PC-9 (cell line): ENCODE measurements around the gene TMEFF1. TPM values are rescaled to one million over a fixed set of nuclear protein-coding genes. Genes with fewer than 3 reads are reported as not detected.

ENCODE experiments used
- BruUV-seq: library from RNA; stranded (reverse); fragments of 400-500 nt; replicated peaks from 2 replicates; lab custom pipeline; 2021; lab: Mats Ljungman, UMichigan
- CTCF ChIA-PET: fragments of 300-600 bp; sonication (Branson Sonifier 250); formaldehyde crosslinking; loops from one replicate; lab custom pipeline; 2022; ENCODE audit warnings: antibody characterized with exemption; lab: Charles Lee
- POLR2A ChIA-PET: fragments of 300-600 bp; sonication (Branson Sonifier 250); formaldehyde crosslinking; loops from one replicate; lab custom pipeline; 2022; ENCODE audit warnings: antibody characterized with exemption; ENCODE audit not compliant: unreplicated experiment; lab: Charles Lee
- DNase-seq, 2 experiments: peaks; one replicate each; pipeline versions ENCODE4 v3.0.0 to v3.0.0-alpha.2; 2015 to 2022; ENCODE audit warnings: mixed read lengths in 1 of 2
- H2AFZ ChIP-seq: fragments of 200-600 bp; sonication (generic); 2 replicates; pipeline ENCODE4 v1.8.1; 2017; ENCODE audit warnings: antibody characterized with exemption
- H3F3A ChIP-seq: fragments of 200-600 bp; sonication (generic); 2 replicates; pipeline ENCODE4 v1.8.1; 2017; ENCODE audit warnings: antibody characterized with exemption, mild to moderate bottlenecking, low read depth; ENCODE audit not compliant: insufficient read depth
- H3K27ac ChIP-seq: fragments of 200-600 bp; sonication (generic); 2 replicates; pipeline ENCODE4 v1.6.1; 2016; ENCODE audit warnings: mixed run types
- H3K27me3 ChIP-seq: fragments of 200-600 bp; sonication (generic); 2 replicates; pipeline ENCODE4 v1.6.1; 2016; ENCODE audit warnings: low read depth, mixed run types; ENCODE audit not compliant: insufficient read depth
- H3K36me3 ChIP-seq: fragments of 200-600 bp; sonication (generic); 2 replicates; pipeline ENCODE4 v1.6.1; 2016; ENCODE audit warnings: low read depth, mixed run types
- H3K4me1 ChIP-seq: fragments of 200-600 bp; sonication (generic); replicated peaks from 2 replicates; pipeline ENCODE4 v1.6.1; 2016; ENCODE audit warnings: mixed run types; ENCODE audit not compliant: insufficient read depth
- H3K4me2 ChIP-seq: fragments of 200-600 bp; sonication (generic); 2 replicates; pipeline ENCODE4 v1.6.1; 2017; ENCODE audit warnings: mixed run types
- H3K4me3 ChIP-seq: fragments of 200-600 bp; sonication (generic); 2 replicates; pipeline ENCODE4 v1.6.1; 2016; ENCODE audit warnings: mixed run types
- H3K79me2 ChIP-seq: fragments of 200-600 bp; sonication (generic); 2 replicates; pipeline ENCODE4 v1.6.1; 2017; ENCODE audit warnings: low read depth, mixed run types
- H3K9me2 ChIP-seq: fragments of 200-600 bp; sonication (generic); 2 replicates; pipeline ENCODE4 v1.8.1; 2017; ENCODE audit warnings: mild to moderate bottlenecking; ENCODE audit not compliant: insufficient read depth
- H3K9me3 ChIP-seq: fragments of 200-600 bp; sonication (generic); 2 replicates; pipeline ENCODE4 v1.8.1; 2016; ENCODE audit warnings: low read depth; ENCODE audit not compliant: insufficient read depth
- H4K20me1 ChIP-seq: fragments of 200-600 bp; sonication (generic); 2 replicates; pipeline ENCODE4 v1.8.1; 2017; ENCODE audit not compliant: insufficient read depth
- CTCF ChIP-seq: fragments of 200-600 bp; sonication (generic); conservative IDR thresholded peaks from 2 replicates; pipeline ENCODE4 v1.6.1; 2017; ENCODE audit warnings: mixed run types, antibody characterized with exemption, mild to moderate bottlenecking, moderate library complexity
- EZH2 ChIP-seq: fragments of 200-600 bp; sonication (generic); IDR thresholded peaks from 2 replicates; pipeline ENCODE4 v1.8.0; 2017; ENCODE audit warnings: antibody characterized with exemption, low read depth
- intact Hi-C: fragments of 100-400 bp; cut with micrococcal nuclease; formaldehyde crosslinking; loops from one replicate; pipeline ENCODE4 v1.10.0; 2022; ENCODE audit not compliant: unreplicated experiment
- total RNA-seq: library from RNA; stranded (reverse); gene quantifications from 2 replicates; pipeline ENCODE4 v1.2.3, GENCODE V29; 2021

TMEFF1 gene
- total RNA-seq, 1 experiment from 2014 or later: 1.1 TPM

- no peak overlapping the region for H3K4me2 ChIP-seq
- no peaks in the 10 kb centered on the region for H3F3A ChIP-seq
- no peaks in the 10 kb centered on the region for H3K9me2 ChIP-seq
- no TSS peak for BruUV-seq
- H3K4me1 ChIP-seq: no peaks in the 10 kb centered on the region
- intact Hi-C loops: no loop called here
- no peaks in the 10 kb centered on the region for H4K20me1 ChIP-seq
- no peaks in the 10 kb centered on the region for H3K36me3 ChIP-seq
- ChIA-PET CTCF (no interaction called here), POLR2A (no interaction called here)
- H3K9me3 ChIP-seq: no peaks in the 10 kb centered on the region
- no peaks in the 10 kb centered on the region for H3K79me2 ChIP-seq
- no peak overlapping the region for H3K4me3 ChIP-seq
- H3K27me3 ChIP-seq: no peaks in the 10 kb centered on the region
- H3K27ac ChIP-seq: no peak overlapping the region
- no peak for DNase-seq
- no peak for TF ChIP-seq EZH2
- no peak for TF ChIP-seq CTCF
- H2AFZ ChIP-seq: no peak overlapping the region
Measured at GRCh38 chr9:100619665-100620064, 146.7 kb downstream of the TMEFF1 start.

GRCh38 chr9:100623969-100624368 is 151.0 kb downstream of the TMEFF1 start:
- POLR2A ChIA-PET: no interaction called here
- BruUV-seq: no TSS peak
- no peak overlapping the region for H2AFZ ChIP-seq

GRCh38 chr9:100626949-100627348 is 154.0 kb downstream of the TMEFF1 start:
- Histone ChIP-seq H3K4me3 (no peak overlapping the region), H3K27ac (no peak overlapping the region), H3K9me2 (no peaks in the 10 kb centered on the region), H3K4me1 (no peaks in the 10 kb centered on the region), H4K20me1 (0 out of 2 replicates have a peak, but pooled peaks cover 3% of the 10 kb centered on the region), H3F3A (no peaks in the 10 kb centered on the region), H3K36me3 (no peaks in the 10 kb centered on the region), H3K4me2 (no peak overlapping the region), H3K9me3 (no peaks in the 10 kb centered on the region), H3K27me3 (peaks cover 34% of the 10 kb centered on the region), H3K79me2 (no peaks in the 10 kb centered on the region), H2AFZ (no peak overlapping the region)
- no peak for TF ChIP-seq EZH2
- no peak for TF ChIP-seq CTCF
- no TSS peak for BruUV-seq
- ChIA-PET CTCF (no interaction called here), POLR2A (no interaction called here)
- no peak for DNase-seq
- intact Hi-C loops: no loop called here

More at GRCh38 chr9:100623969-100624368, 151.0 kb downstream of the TMEFF1 start:
- no peak for DNase-seq
- H3K27me3 ChIP-seq: peaks cover 11% of the 10 kb centered on the region; the same call in 1 of the 2 replicates
- no peak for TF ChIP-seq EZH2
- TF ChIP-seq CTCF: no peak
- 0 out of 2 replicates have a peak, but pooled peaks cover 3% of the 10 kb centered on the region for H4K20me1 ChIP-seq
- no peak overlapping the region for H3K27ac ChIP-seq
- no peak overlapping the region for H3K4me2 ChIP-seq
- H3K4me3 ChIP-seq: no peak overlapping the region
- no peaks in the 10 kb centered on the region for H3K4me1 ChIP-seq
- no peaks in the 10 kb centered on the region for H3K79me2 ChIP-seq
- H3K36me3 ChIP-seq: no peaks in the 10 kb centered on the region
- CTCF ChIA-PET: no interaction called here
- H3F3A ChIP-seq: no peaks in the 10 kb centered on the region
- intact Hi-C loops: no loop called here
- H3K9me3 ChIP-seq: no peaks in the 10 kb centered on the region
- H3K9me2 ChIP-seq: no peaks in the 10 kb centered on the region

Other genes with a start within 250 kb of the TMEFF1 start
- gene TEX10, start 120.2 kb upstream of the TMEFF1 start, total RNA-seq: 21.6 and 29.0 TPM in 2 replicates
- gene MSANTD3, start 46.0 kb upstream of the TMEFF1 start, total RNA-seq: 40.0 and 53.2 TPM in 2 replicates
- 0.83 and 1.3 TPM in 2 replicates for gene CAVIN4, start 104.9 kb downstream of the TMEFF1 start, total RNA-seq